ENCODE results near the gene CDH16. TPM values are rescaled to one million over a fixed set of nuclear protein-coding genes. Genes with fewer than 3 reads are reported as not detected.

Gene CDH16
- total RNA-seq, 1 experiment from 2014 or later, result not detected

GRCh38 chr16:66943426-66944053 is 24.9 kb upstream of the CDH16 start:
- Histone ChIP-seq H3K36me3 (ENCODE audit: insufficient read depth, low read length, poor library complexity, severe bottlenecking) (peaks cover 38% of the 10 kb centered on the region), H3K27me3 (replicated peaks; ENCODE audit: insufficient read depth, low read depth, low read length, poor library complexity) (no peaks in the 10 kb centered on the region), H3K27ac (ENCODE audit: low read depth, low read length, poor library complexity, severe bottlenecking) (no peak overlapping the region), H3K9me3 (ENCODE audit: low read depth, low read length, poor library complexity, severe bottlenecking) (no peaks in the 10 kb centered on the region), H3K4me1 (ENCODE audit: insufficient read depth, low read length, poor library complexity, severe bottlenecking) (no peaks in the 10 kb centered on the region), H3K4me3 (ENCODE audit: low read depth, low read length, poor library complexity, severe bottlenecking) (no peak overlapping the region)
- intact Hi-C loops (cut with micrococcal nuclease; ENCODE audit: unreplicated experiment), result no loop called here
- no peak for DNase-seq (ENCODE audit: low spot score)
- BruUV-seq (replicated peaks), result no TSS peak
- ChIA-PET POLR2A (ENCODE audit: low non-redundant PET) (no interaction called here), CTCF (interaction anchor here (0.6 to 0.7 kb wide), 2 partner anchors 217 to 227 kb away, joined by 3 to 4 read pairs; partner anchors contain the start of gene NOL3)
- TF ChIP-seq CTCF (conservative IDR thresholded peaks at IDR 0.05; ENCODE audit: low read depth, low read length) (no peak), EZH2 (IDR thresholded peaks at IDR 0.05; ENCODE audit: borderline replicate concordance, low read depth, low read length, poor library complexity, severe bottlenecking) (no peak)

- H3K27me3 ChIP-seq (replicated peaks; ENCODE audit: insufficient read depth, low read depth, low read length, poor library complexity), result no peaks in the 10 kb centered on the region
- H3K9me3 ChIP-seq (ENCODE audit: low read depth, low read length, poor library complexity, severe bottlenecking), result no peaks in the 10 kb centered on the region
- TF ChIP-seq EZH2 (IDR thresholded peaks at IDR 0.05; ENCODE audit: borderline replicate concordance, low read depth, low read length, poor library complexity, severe bottlenecking) (no peak), CTCF (conservative IDR thresholded peaks at IDR 0.05; ENCODE audit: low read depth, low read length) (no peak)
- no peak overlapping the region for H3K4me3 ChIP-seq (ENCODE audit: low read depth, low read length, poor library complexity, severe bottlenecking)
- POLR2A ChIA-PET (ENCODE audit: low non-redundant PET), result no interaction called here
- H3K36me3 ChIP-seq (ENCODE audit: insufficient read depth, low read length, poor library complexity, severe bottlenecking), result peaks cover 38% of the 10 kb centered on the region
- BruUV-seq (replicated peaks), result no TSS peak
- CTCF ChIA-PET, result interaction anchor here (0.6 kb wide), 1 partner anchor 228 kb away, joined by 4 read pairs; the partner anchor contains the start of gene NOL3
- H3K27ac ChIP-seq (ENCODE audit: low read depth, low read length, poor library complexity, severe bottlenecking), result no peak overlapping the region
- no peak for DNase-seq (ENCODE audit: low spot score)
- intact Hi-C loops (cut with micrococcal nuclease; ENCODE audit: unreplicated experiment), result no loop called here
- H3K4me1 ChIP-seq (ENCODE audit: insufficient read depth, low read length, poor library complexity, severe bottlenecking), result no peaks in the 10 kb centered on the region
Observed at GRCh38 chr16:66942981-66943380, 24.3 kb upstream of the CDH16 start.

- peaks cover 38% of the 10 kb centered on the region for H3K36me3 ChIP-seq (ENCODE audit: insufficient read depth, low read length, poor library complexity, severe bottlenecking)
- intact Hi-C loops (cut with micrococcal nuclease; ENCODE audit: unreplicated experiment), result no loop called here
- no peak for TF ChIP-seq EZH2 (IDR thresholded peaks at IDR 0.05; ENCODE audit: borderline replicate concordance, low read depth, low read length, poor library complexity, severe bottlenecking)
- no peak for TF ChIP-seq CTCF (conservative IDR thresholded peaks at IDR 0.05; ENCODE audit: low read depth, low read length)
- no peak overlapping the region for H3K27ac ChIP-seq (ENCODE audit: low read depth, low read length, poor library complexity, severe bottlenecking)
- BruUV-seq (replicated peaks), result no TSS peak
- peaks cover 8% of the 10 kb centered on the region for H3K4me1 ChIP-seq (ENCODE audit: insufficient read depth, low read length, poor library complexity, severe bottlenecking)
- CTCF ChIA-PET, result no interaction called here
- POLR2A ChIA-PET (ENCODE audit: low non-redundant PET), result no interaction called here
- no peak for DNase-seq (ENCODE audit: low spot score)
- H3K9me3 ChIP-seq (ENCODE audit: low read depth, low read length, poor library complexity, severe bottlenecking), result no peaks in the 10 kb centered on the region
- no peaks in the 10 kb centered on the region for H3K27me3 ChIP-seq (replicated peaks; ENCODE audit: insufficient read depth, low read depth, low read length, poor library complexity)
- no peak overlapping the region for H3K4me3 ChIP-seq (ENCODE audit: low read depth, low read length, poor library complexity, severe bottlenecking)
Observed at GRCh38 chr16:66940236-66940635, 21.6 kb upstream of the CDH16 start.

All from A673 (cell line).